Measurements from ENCODE around the gene CDC42SE1.

The CDC42SE1 gene

DNA sequence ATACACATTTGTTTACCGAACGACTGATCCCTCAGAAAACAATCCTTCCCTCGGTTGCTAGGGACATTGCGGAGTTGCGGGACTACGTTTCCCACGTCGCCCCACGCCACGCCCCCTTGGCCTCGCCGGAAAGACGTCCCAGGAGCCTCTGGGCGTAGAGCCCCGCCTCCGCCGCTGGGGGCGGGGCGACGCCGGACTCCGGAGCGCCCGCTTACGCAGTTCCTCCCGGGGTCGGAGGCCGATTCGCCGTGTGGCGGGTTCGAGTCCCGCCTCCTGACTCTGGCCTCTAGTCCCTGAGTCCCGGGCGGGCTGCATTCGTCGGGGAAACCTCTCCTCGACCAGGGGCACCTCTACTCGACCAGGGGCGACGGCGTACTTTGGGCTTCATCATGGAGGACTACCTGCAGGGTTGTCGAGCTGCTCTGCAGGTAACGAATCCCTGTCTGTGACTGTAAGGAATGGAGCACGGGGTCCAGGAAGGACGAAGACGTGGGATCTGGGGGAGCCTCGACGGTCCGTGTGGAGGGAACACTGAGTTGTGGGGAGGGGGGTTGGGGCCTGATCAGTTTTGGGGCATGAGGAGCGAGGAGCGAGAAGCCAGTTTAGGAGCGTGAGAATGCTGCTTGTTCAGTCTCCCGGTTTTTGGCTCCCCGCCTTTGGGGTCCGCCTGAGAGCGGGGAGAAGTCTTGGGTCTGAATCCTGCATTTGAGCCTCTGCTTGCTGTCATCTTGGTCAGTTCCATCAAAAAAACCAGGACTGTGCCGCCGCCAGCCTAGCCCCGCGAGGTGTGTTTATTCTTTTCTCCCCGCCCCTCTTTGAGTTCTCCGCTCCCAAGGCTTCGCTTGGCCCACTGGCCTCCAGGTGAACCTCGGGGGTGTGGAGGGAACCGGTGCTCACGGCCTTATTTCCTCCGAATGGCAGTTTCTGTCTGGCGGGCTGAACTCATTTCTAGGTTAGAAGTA is 50.9 kb downstream of the CDC42SE1 start, which contains the start of gene PRUNE1:
Gene PRUNE1, plus strand, starts transcription at position 206 of the 962 bp plus-strand sequence. Its CDS starts 184 bp downstream, at position 390.
- peak; percentile 82 for DNase-seq

DNA sequence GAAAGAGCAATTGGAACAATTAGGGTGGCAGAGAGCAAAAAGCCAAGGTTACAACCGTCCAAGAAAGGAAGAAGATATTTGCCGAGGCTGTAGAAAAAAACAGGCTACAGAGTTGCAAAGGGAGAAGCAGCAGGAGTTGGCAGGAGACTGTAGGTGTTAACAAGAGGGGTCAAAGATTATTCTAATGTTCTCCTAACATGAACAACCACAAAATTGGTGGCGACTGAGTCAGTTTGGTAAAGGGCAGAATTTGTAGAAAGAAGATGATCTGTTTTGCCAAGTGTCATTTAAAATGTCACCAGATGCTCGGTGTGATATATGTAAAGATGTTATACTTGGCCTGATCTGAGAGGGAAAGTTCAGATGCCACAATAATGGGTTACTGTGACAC is 51.6 kb downstream of the CDC42SE1 start:
- DNase-seq, result no peak

DNA sequence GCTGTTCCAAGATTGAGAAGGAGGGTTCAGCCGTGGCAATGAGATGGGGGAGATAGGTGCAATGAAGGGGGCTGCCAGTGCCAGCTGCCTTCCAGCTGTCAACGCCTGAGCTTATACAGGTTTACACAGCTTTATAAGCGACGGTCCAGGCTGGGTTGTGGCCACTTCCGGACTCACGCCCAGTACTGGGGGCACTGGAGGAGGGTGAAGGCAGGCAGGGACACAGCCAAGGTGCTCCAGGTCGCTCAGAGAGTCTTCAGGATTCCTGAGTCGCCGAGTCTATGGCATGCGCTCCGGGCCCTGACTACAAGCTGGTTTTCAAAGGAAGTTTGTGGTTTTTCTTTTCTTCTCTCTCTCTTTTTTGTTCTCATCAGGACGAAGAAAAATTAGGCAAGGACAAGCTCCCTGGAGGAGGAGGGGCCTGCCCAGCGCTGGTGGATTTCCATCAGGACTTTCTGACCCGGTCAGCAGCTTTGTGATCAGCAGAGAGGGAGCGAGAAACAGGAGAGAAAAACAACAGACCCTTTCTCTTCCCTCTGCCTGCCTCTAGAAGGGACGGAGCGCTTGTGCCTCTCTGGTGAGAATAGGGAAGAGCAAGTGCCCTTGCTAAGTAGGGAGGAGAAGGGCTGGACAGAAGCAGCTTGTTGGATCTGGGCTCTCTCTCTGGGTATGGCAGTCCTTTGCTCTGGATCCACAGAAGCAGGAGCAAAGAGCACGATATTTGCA is 52.9 kb downstream of the CDC42SE1 start, which contains the start of gene MINDY1:
Gene MINDY1, minus strand, starts transcription at position 576 of the 726 bp plus-strand sequence. CDS start 4,285 bp downstream, outside the sequence.
- peak; percentile 25 for DNase-seq

DNA sequence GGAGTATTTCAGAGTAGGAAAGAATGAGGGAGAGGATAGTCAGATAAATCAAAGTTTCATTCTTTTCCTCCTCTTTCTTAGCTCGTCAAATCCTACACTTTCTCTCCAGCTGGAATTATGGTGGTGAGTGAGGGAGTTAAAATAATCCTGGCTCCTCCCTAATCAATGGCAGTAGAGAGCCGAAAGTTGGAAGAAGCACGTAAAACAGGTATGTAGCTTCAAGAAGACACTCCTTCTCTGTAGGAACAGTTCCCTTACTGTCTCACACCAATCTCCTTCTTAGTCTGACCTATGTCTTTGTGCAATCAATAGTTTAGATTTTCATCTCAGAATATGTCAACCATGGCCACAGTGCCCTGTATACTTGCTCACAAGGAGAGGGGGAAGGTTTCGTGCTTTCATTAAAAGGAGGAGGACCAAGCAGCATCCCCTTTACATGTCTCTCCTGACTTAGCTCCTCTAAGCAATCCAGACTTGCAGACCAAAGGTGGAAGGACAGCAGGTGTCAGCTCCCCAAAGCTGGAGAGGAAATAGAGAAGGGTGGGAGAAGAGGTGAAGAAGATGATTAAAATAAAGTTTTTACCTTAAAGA is 53.6 kb downstream of the CDC42SE1 start:
- no peak for DNase-seq

DNA sequence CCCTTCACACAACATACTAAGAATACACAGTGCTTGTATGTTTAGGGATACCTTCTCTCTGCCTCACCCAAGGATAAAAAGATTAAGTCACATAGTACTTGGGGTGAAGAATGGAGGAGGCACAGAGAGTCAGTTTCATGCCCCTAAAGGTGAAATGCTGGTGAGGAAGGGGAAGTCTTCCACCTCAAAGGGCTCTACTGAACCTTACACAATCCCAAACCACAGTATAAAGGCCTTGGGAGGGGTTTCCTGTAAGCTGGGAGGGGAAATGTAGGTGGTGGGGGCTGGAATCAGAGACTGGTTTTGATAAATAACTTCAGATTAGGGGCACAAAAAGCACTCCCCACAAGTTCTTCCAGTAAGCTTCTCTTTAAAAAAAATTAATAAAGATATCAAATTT is 56.2 kb downstream of the CDC42SE1 start:
- DNase-seq, result no peak

DNA sequence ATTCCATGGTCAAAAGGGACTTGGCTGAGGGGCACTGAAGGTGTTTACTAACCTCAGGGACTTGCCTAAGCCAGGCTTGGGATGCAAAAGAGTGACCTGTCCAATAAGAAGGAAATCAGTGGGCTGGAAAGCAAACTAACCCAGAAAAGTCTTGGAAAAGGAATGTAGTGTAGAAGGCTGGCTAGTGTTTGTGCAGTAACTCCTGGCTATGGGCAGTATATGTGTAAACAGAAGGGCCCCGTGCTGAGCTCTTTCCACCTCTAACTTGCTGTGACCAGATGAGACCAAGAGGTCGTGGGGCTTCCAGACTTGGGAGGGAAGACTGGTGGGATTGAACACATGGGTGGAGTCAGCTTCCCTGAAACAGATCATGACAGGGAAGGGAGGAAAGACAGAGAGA is 56.8 kb downstream of the CDC42SE1 start:
- DNase-seq, result no peak

DNA sequence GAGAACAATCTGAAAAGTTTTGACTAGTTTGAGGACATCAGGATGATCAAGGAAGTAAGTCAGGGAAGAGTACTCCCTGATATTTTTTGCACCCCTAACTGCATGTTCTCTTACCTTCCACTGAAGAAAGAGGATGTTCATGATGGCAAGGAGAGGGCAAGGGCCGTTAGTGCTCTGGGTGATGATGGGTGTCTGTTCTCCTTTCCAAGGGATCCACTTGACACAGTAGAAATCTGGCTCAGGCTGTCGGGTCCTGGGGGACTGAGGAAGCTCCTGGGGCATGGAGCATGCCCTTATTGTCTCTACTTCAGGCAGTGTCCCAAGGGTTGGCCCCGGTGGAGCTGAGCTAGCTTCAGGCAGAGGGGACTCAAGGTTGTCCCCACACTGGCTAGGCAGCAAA is 57.4 kb downstream of the CDC42SE1 start:
- no peak for DNase-seq

DNA sequence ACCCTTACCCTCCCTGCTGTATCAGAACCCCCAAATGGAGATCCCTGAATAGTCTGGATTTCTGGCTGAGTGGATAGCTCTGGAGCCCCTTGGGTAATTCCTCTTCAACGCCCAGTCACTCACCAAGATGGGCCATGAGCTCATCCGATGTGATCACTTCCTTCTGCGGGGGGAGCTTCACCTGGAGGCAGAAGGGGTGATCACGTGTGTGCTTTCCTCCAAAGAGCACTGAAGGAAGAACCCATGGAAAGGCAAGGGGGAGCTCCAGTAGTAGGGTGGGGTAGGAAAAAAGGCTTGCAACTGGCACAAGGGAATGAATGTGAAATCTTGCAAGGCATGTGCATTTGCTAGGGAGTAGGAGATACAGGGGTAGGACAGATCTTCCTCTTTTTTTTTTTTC is 57.8 kb downstream of the CDC42SE1 start:
- no peak for DNase-seq

Data from GOT3 (cell line).